T-cell (primary cell): ENCODE results near the gene B3GNT9. TPM values are rescaled to one million over a fixed set of nuclear protein-coding genes. Genes with fewer than 3 reads are reported as not detected.

ENCODE experiments used
- ATAC-seq, 4 experiments: fragments of 200-7000 bp in 3 of 4; fragments of 150-1000 bp in 1 of 4; cut with Tn5 transposase; replicated peaks in 1 of 4; 1 replicate in 3 of 4; 2 replicates in 1 of 4; pipeline ENCODE4 v1.10.0; 2021; ENCODE audit warnings: moderate library complexity in 3 of 4, mild to moderate bottlenecking in 2 of 4, moderate number of reproducible peaks in 1 of 4
- CTCF ChIA-PET, 2 donors: fragments of 300-600 bp; sonication (Branson Sonifier 250); formaldehyde crosslinking; loops; one replicate each; lab custom pipeline; 2022; ENCODE audit warnings: antibody characterized with exemption in 2 of 2; lab: Charles Lee
- POLR2A ChIA-PET, 2 donors: fragments of 300-600 bp; sonication (Branson Sonifier 250); formaldehyde crosslinking; loops; one replicate each; lab custom pipeline; 2022; ENCODE audit warnings: antibody characterized with exemption in 2 of 2; lab: Charles Lee
- DNase-seq, 35 experiments: peaks; one replicate each; pipeline versions ENCODE4 v3.0.0 to v3.0.0-alpha.2; 2013 to 2023
- H3K27ac ChIP-seq: one replicate; pipeline ENCODE4 v1.5.1; 2013; ENCODE audit warnings: low read length
- H3K27me3 ChIP-seq, 2 experiments: replicated peaks in 1 of 2; 1 replicate in 1 of 2; 2 replicates in 1 of 2; pipeline versions ENCODE4 v1.6.1 to v1.7.0; 2013; ENCODE audit warnings: low read length in 1 of 2, mixed read lengths in 1 of 2; ENCODE audit not compliant: control insufficient read depth in 2 of 2, insufficient read depth in 2 of 2; ENCODE audit errors: extremely low read depth in 1 of 2
- H3K36me3 ChIP-seq, 2 donors: 1 replicate in 1 of 2; 2 replicates in 1 of 2; pipeline versions ENCODE4 v1.6.1 to v1.7.0; 2013; ENCODE audit warnings: low read length in 1 of 2; ENCODE audit not compliant: control insufficient read depth in 2 of 2, insufficient read depth in 1 of 2; ENCODE audit errors: extremely low read depth in 1 of 2
- H3K4me1 ChIP-seq, 2 experiments: 1 replicate in 1 of 2; 2 replicates in 1 of 2; pipeline versions ENCODE4 v1.6.1 to v1.7.0; 2013; ENCODE audit warnings: low read length in 2 of 2, mixed read lengths in 1 of 2; ENCODE audit not compliant: insufficient read depth in 2 of 2, control insufficient read depth in 1 of 2; ENCODE audit errors: extremely low read depth in 1 of 2
- H3K4me3 ChIP-seq, 2 donors: 1 replicate in 1 of 2; 2 replicates in 1 of 2; pipeline versions ENCODE4 v1.5.1 to v1.7.0; 2013; ENCODE audit warnings: mild to moderate bottlenecking in 2 of 2, low read length in 1 of 2, moderate library complexity in 1 of 2; ENCODE audit not compliant: control insufficient read depth in 1 of 2; ENCODE audit errors: extremely low read depth in 1 of 2
- H3K9me3 ChIP-seq: 2 replicates; pipeline ENCODE4 v1.7.0; 2013
- H3K27ac Mint-ChIP-seq, 2 donors: one replicate each; pipeline ENCODE4 v1.8.0; 2020 to 2021; ENCODE audit warnings: mild to moderate bottlenecking in 2 of 2, mixed read lengths in 2 of 2
- H3K27me3 Mint-ChIP-seq, 2 donors: one replicate each; pipeline ENCODE4 v1.8.0; 2021 to 2022; ENCODE audit warnings: mixed read lengths in 2 of 2
- H3K36me3 Mint-ChIP-seq: one replicate; pipeline ENCODE4 v1.8.0; 2021; ENCODE audit warnings: mixed read lengths
- H3K4me1 Mint-ChIP-seq, 3 donors: one replicate each; pipeline ENCODE4 v1.8.0; 2020 to 2022; ENCODE audit warnings: mixed read lengths in 3 of 3, mild to moderate bottlenecking in 1 of 3
- H3K4me3 Mint-ChIP-seq, 3 donors: one replicate each; pipeline ENCODE4 v1.8.0; 2020 to 2022; ENCODE audit warnings: mild to moderate bottlenecking in 3 of 3, mixed read lengths in 3 of 3, moderate library complexity in 3 of 3
- H3K9me3 Mint-ChIP-seq, 3 donors: one replicate each; pipeline ENCODE4 v1.8.0; 2020 to 2022; ENCODE audit warnings: mixed read lengths in 3 of 3
- WGBS: methylation state at CpG from one replicate; pipeline ENCODE4 v1.1.5; 2013; ENCODE audit warnings: missing lambda C conversion rate; ENCODE audit not compliant: insufficient coverage; 5-methylcytosine and 5-hydroxymethylcytosine counted together
- total RNA-seq, 35 experiments: library from RNA in 6 of 35; stranded (reverse) in 6 of 35; fragments of 120-200 nt in 1 of 35; gene quantifications; one replicate each; pipeline versions ENCODE4 v1.2.1 to v1.2.4 and lab custom pipeline; 2013 to 2026

Gene B3GNT9
- total RNA-seq, 5 donors from 2014 or later (not counting 1 experiment from before 2014, with no cell fraction given), result 3.0 to 9.5 (median 4.9) TPM

GRCh38 chr16:67098599-67098998, 52.2 kb downstream of the B3GNT9 start:
- no peak overlapping the region for H3K27ac ChIP-seq
- H3K36me3 ChIP-seq, result peaks cover 0 to 4% of the 10 kb centered on the region in 2 donors
- WGBS, result no CpG with 5 or more reads among the region's 2 CpGs
- Mint-ChIP-seq H3K9me3 (no peaks in the 10 kb centered on the region), H3K36me3 (peaks cover 7% of the 10 kb centered on the region), H3K4me3 (no peak overlapping the region), H3K27ac (no peak overlapping the region), H3K27me3 (no peaks in the 10 kb centered on the region), H3K4me1 (no peaks in the 10 kb centered on the region)
- no peak for ATAC-seq
- ChIA-PET POLR2A (interaction anchor here (0.7 to 1.4 kb wide), 2 partner anchors 12 to 67 kb away, joined by 5 to 6 read pairs; no protein-coding TSS in a partner anchor), CTCF (interaction anchor here (0.6 to 1.5 kb wide), 4 partner anchors 30 to 141 kb away, joined by 3 to 4 read pairs (median 4); no protein-coding TSS in a partner anchor)
- no peaks in the 10 kb centered on the region for H3K4me1 ChIP-seq
- no peak overlapping the region for H3K4me3 ChIP-seq
- H3K9me3 ChIP-seq, result no peaks in the 10 kb centered on the region
- H3K27me3 ChIP-seq, result no peaks in the 10 kb centered on the region
- no peak for DNase-seq

Other genes with a start within 250 kb of the B3GNT9 start
- gene CDH16, start 232.1 kb downstream of the B3GNT9 start, total RNA-seq, result not detected
- gene RRAD, start 225.5 kb downstream of the B3GNT9 start, total RNA-seq, result 1 to 10 TPM in 1 of 5 donors, under 1 TPM in 3, not detected in 1; 0.28 to 1.1 (median 0.53) TPM
- 10 to 100 TPM; 55.3 to 66.8 (median 62.4) TPM for gene CIAO2B, start 216.6 kb downstream of the B3GNT9 start, total RNA-seq
- 10 to 100 TPM; 35.3 to 56.5 (median 50.2) TPM for gene CES2, start 215.5 kb downstream of the B3GNT9 start, total RNA-seq
- gene CES3, start 189.7 kb downstream of the B3GNT9 start, total RNA-seq, result under 1 TPM; 0.10 to 0.88 (median 0.58) TPM
- 10 to 100 TPM; 12.4 to 20.7 (median 17.0) TPM for gene CES4A, start 162.4 kb downstream of the B3GNT9 start, total RNA-seq
- gene CBFB, start 121.8 kb downstream of the B3GNT9 start, total RNA-seq, result 100 to 1,000 TPM in 2 of 5 donors, 10 to 100 TPM in 3; 80.0 to 115 (median 96.5) TPM
- gene PHAF1, start 41.1 kb downstream of the B3GNT9 start, total RNA-seq, result 10 to 100 TPM; 19.4 to 23.0 (median 20.1) TPM
- gene TRADD, start 8.9 kb upstream of the B3GNT9 start, total RNA-seq, result 100 to 1,000 TPM in 3 of 5 donors, 10 to 100 TPM in 2; 58.3 to 179 (median 123) TPM
- gene FBXL8, start 9.0 kb upstream of the B3GNT9 start, total RNA-seq, result 10 to 100 TPM; 18.5 to 69.7 (median 43.7) TPM
- gene HSF4, start 13.7 kb upstream of the B3GNT9 start, total RNA-seq, result 10 to 100 TPM; 22.3 to 66.3 (median 39.1) TPM
- gene NOL3, start 19.5 kb upstream of the B3GNT9 start, total RNA-seq, result 1 to 10 TPM; 2.1 to 8.0 (median 5.2) TPM
- gene MATCAP1, start 33.0 kb upstream of the B3GNT9 start, total RNA-seq, result 10 to 100 TPM; 11.3 to 16.5 (median 14.8) TPM
- under 1 TPM in 1 of 5 donors, not detected in 4; 0.25 TPM for gene EXOC3L1, start 39.1 kb upstream of the B3GNT9 start, total RNA-seq
- gene E2F4, start 41.2 kb upstream of the B3GNT9 start, total RNA-seq, result 10 to 100 TPM; 59.4 to 97.1 (median 83.1) TPM
- 10 to 100 TPM in 1 of 5 donors, 1 to 10 TPM in 4; 3.8 to 11.7 (median 8.8) TPM for gene ELMO3, start 48.1 kb upstream of the B3GNT9 start, total RNA-seq
- gene TMEM208, start 76.1 kb upstream of the B3GNT9 start, total RNA-seq, result 10 to 100 TPM; 28.5 to 40.3 (median 34.8) TPM
- gene FHOD1, start 96.5 kb upstream of the B3GNT9 start, total RNA-seq, result 10 to 100 TPM; 31.0 to 92.5 (median 66.2) TPM
- gene SLC9A5, start 98.0 kb upstream of the B3GNT9 start, total RNA-seq, result 1 to 10 TPM; 1.4 to 2.3 (median 2.2) TPM
- gene PLEKHG4, start 128.5 kb upstream of the B3GNT9 start, total RNA-seq, result 10 to 100 TPM; 19.4 to 27.5 (median 24.9) TPM
- gene KCTD19, start 175.7 kb upstream of the B3GNT9 start, total RNA-seq, result not detected
- gene LRRC36, start 175.8 kb upstream of the B3GNT9 start, total RNA-seq, result not detected
- gene TPPP3, start 242.5 kb upstream of the B3GNT9 start, total RNA-seq, result under 1 TPM in 2 of 5 donors, not detected in 3; 0.18 to 0.23 TPM